ENCODE results near the gene SEMA5B. TPM values are rescaled to one million over a fixed set of nuclear protein-coding genes. Genes with fewer than 3 reads are reported as not detected.

The SEMA5B gene
- total and polyA plus RNA-seq, 2 donors (not counting 1 experiment from before 2014, with no cell fraction given): not detected

DNA sequence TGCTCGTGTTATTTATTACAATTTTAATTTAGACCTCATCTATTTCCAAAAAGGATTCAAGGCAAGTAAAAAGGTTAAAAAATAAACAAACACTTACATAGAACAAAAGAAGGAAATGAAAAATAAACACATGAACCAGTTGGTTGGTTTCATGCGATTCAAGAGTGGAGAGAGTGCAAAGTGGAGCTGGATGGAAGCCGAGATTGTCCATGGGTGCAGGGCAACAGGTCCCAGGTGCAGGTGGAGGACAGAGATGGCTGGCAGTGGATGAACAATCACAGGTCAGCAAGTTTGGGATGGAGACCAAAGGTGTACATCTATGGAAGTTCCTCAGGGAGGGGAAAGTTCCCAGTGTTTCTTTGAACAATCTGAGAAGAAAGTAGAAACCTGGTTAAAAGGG is 11.6 kb upstream of the SEMA5B start:
- Mint-ChIP-seq H3K4me1 (no peaks in the 10 kb centered on the region), H3K27me3 (peaks cover 54% of the 10 kb centered on the region), H3K27ac (no peak overlapping the region), H3K9me3 (ENCODE audit: insufficient read depth) (no peaks in the 10 kb centered on the region), H3K4me3 (no peak overlapping the region)
- Histone ChIP-seq H3K27me3 (replicated peaks in 1 of 4; ENCODE audit: control extremely low read depth in 1 of 4, control insufficient read depth in 3 of 4, insufficient read depth in 4 of 4, low read length in 3 of 4) (peaks cover 0 to 13% (median 5%) of the 10 kb centered on the region in 4 experiments), H3K4me2 (replicated peaks; ENCODE audit: low read depth, low read length, poor library complexity, severe bottlenecking) (no peak overlapping the region), H3K4me3 (ENCODE audit: control extremely low read depth in 1 of 5, extremely low read depth in 1 of 5, insufficient read depth in 1 of 5, low read depth in 2 of 5, low read length in 4 of 5) (no peak overlapping the region), H3K9me3 (ENCODE audit: control extremely low read depth in 1 of 3, control insufficient read depth in 2 of 3, insufficient read depth in 1 of 3, low read length in 2 of 3) (no peaks in the 10 kb centered on the region), H2AFZ (ENCODE audit: insufficient read depth, low read depth, low read length, poor library complexity, severe bottlenecking) (no peak overlapping the region), H3K4me1 (ENCODE audit: control insufficient read depth in 2 of 2, insufficient read depth in 2 of 2, low read length in 2 of 2) (no peaks in the 10 kb centered on the region), H4K20me1 (ENCODE audit: control insufficient read depth, insufficient read depth, low read length, poor library complexity, severe bottlenecking) (no peaks in the 10 kb centered on the region), H3K36me3 (replicated peaks in 1 of 2; ENCODE audit: control extremely low read depth in 1 of 2, control insufficient read depth in 1 of 2, extremely low read depth in 1 of 2, insufficient read depth in 2 of 2, low read length in 1 of 2) (no peaks in the 10 kb centered on the region), H3K27ac (ENCODE audit: low read length in 2 of 2) (no peak overlapping the region), H3K9ac (ENCODE audit: low read length) (no peak overlapping the region), H3K79me2 (ENCODE audit: control insufficient read depth, insufficient read depth, low read length) (no peaks in the 10 kb centered on the region)
- 80% methylated on average over 2 of the region's 3 CpGs for WGBS (ENCODE audit: insufficient coverage)
- intact Hi-C loops (cut with micrococcal nuclease): no loop called here
- DNase-seq (no peak), ATAC-seq (ENCODE audit: low read depth) (no peak)
- TF ChIP-seq EZH2 (IDR thresholded peaks at IDR 0.05; ENCODE audit: borderline replicate concordance, insufficient read depth, low read depth, low read length, poor library complexity, severe bottlenecking): no peak
- TF ChIP-seq, protein P1, sequence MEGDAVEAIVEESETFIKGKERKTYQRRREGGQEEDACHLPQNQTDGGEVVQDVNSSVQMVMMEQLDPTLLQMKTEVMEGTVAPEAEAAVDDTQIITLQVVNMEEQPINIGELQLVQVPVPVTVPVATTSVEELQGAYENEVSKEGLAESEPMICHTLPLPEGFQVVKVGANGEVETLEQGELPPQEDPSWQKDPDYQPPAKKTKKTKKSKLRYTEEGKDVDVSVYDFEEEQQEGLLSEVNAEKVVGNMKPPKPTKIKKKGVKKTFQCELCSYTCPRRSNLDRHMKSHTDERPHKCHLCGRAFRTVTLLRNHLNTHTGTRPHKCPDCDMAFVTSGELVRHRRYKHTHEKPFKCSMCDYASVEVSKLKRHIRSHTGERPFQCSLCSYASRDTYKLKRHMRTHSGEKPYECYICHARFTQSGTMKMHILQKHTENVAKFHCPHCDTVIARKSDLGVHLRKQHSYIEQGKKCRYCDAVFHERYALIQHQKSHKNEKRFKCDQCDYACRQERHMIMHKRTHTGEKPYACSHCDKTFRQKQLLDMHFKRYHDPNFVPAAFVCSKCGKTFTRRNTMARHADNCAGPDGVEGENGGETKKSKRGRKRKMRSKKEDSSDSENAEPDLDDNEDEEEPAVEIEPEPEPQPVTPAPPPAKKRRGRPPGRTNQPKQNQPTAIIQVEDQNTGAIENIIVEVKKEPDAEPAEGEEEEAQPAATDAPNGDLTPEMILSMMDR (IDR thresholded peaks at IDR 0.05): no peak
- ChIA-PET CTCF (interaction anchor here (3.0 kb wide), 1 partner anchor 11 kb away, joined by 14 read pairs; the partner anchor contains the start of gene SEMA5B), POLR2A (no interaction called here)

GRCh38 chr3:123038751-123039150 is 11.2 kb upstream of the SEMA5B start:
- Histone ChIP-seq H3K79me2 (ENCODE audit: control insufficient read depth, insufficient read depth, low read length) (no peaks in the 10 kb centered on the region), H3K4me2 (replicated peaks; ENCODE audit: low read depth, low read length, poor library complexity, severe bottlenecking) (no peak overlapping the region), H3K4me3 (ENCODE audit: control extremely low read depth in 1 of 5, extremely low read depth in 1 of 5, insufficient read depth in 1 of 5, low read depth in 2 of 5, low read length in 4 of 5) (no peak overlapping the region), H3K27me3 (replicated peaks in 1 of 4; ENCODE audit: control extremely low read depth in 1 of 4, control insufficient read depth in 3 of 4, insufficient read depth in 4 of 4, low read length in 3 of 4) (peaks cover 0 to 16% (median 5%) of the 10 kb centered on the region in 4 experiments), H3K4me1 (ENCODE audit: control insufficient read depth in 2 of 2, insufficient read depth in 2 of 2, low read length in 2 of 2) (no peaks in the 10 kb centered on the region), H3K27ac (ENCODE audit: low read length in 2 of 2) (no peak overlapping the region), H2AFZ (ENCODE audit: insufficient read depth, low read depth, low read length, poor library complexity, severe bottlenecking) (no peak overlapping the region), H4K20me1 (ENCODE audit: control insufficient read depth, insufficient read depth, low read length, poor library complexity, severe bottlenecking) (no peaks in the 10 kb centered on the region), H3K36me3 (replicated peaks in 1 of 2; ENCODE audit: control extremely low read depth in 1 of 2, control insufficient read depth in 1 of 2, extremely low read depth in 1 of 2, insufficient read depth in 2 of 2, low read length in 1 of 2) (no peaks in the 10 kb centered on the region), H3K9me3 (ENCODE audit: control extremely low read depth in 1 of 3, control insufficient read depth in 2 of 3, insufficient read depth in 1 of 3, low read length in 2 of 3) (no peaks in the 10 kb centered on the region), H3K9ac (ENCODE audit: low read length) (no peak overlapping the region)
- H3K27ac Mint-ChIP-seq: no peak overlapping the region
- DNase-seq: no peak
- ATAC-seq (ENCODE audit: low read depth): no peak
- peaks cover 57% of the 10 kb centered on the region for H3K27me3 Mint-ChIP-seq
- H3K9me3 Mint-ChIP-seq (ENCODE audit: insufficient read depth): no peaks in the 10 kb centered on the region
- intact Hi-C loops (cut with micrococcal nuclease): no loop called here
- H3K4me1 Mint-ChIP-seq: no peaks in the 10 kb centered on the region
- no peak for TF ChIP-seq EZH2 (IDR thresholded peaks at IDR 0.05; ENCODE audit: borderline replicate concordance, insufficient read depth, low read depth, low read length, poor library complexity, severe bottlenecking)
- TF ChIP-seq, protein P1 (IDR thresholded peaks at IDR 0.05): no peak
- ChIA-PET CTCF (interaction anchor here (3.0 kb wide), 1 partner anchor 11 kb away, joined by 14 read pairs; the partner anchor contains the start of gene SEMA5B), POLR2A (no interaction called here)
- H3K4me3 Mint-ChIP-seq: no peak overlapping the region
